HEK293T (cell line): ENCODE measurements around the gene SETBP1.

Experiments used
- ELF4 ChIP-seq: fragments of 450-650 bp; IDR thresholded peaks from 2 replicates; pipeline ENCODE4 v1.6.1; 2017; ENCODE audit warnings: antibody characterized with exemption
- FOXA1 ChIP-seq: fragments of 450-650 bp; IDR thresholded peaks from 2 replicates; pipeline ENCODE4 v1.6.1; 2016; ENCODE audit warnings: mild to moderate bottlenecking
- FOXK2 ChIP-seq: fragments of 450-650 bp; IDR thresholded peaks from 2 replicates; pipeline ENCODE4 v1.6.1; 2016; ENCODE audit warnings: mild to moderate bottlenecking
- ZNF384 ChIP-seq: fragments of 450-650 bp; IDR thresholded peaks from 2 replicates; pipeline ENCODE4 v1.6.1; 2016

- TF ChIP-seq FOXK2 (no peak), ZNF384 (no peak), ELF4 (no peak), FOXA1 (no peak)
These were observed 32.7 kb downstream of the SETBP1 start for GRCh38 chr18:44713435-44713834.
